Neural cell (in vitro differentiated cells): Measurements from ENCODE around the gene EXOC2. TPM values are rescaled to one million over a fixed set of nuclear protein-coding genes. Genes with fewer than 3 reads are reported as not detected.
"Not testable (repeated sequence)": the region's sequence is repeated elsewhere in the genome, so short reads cannot be mapped to it uniquely, and the experiment has no call there.

Experiments used
- H2AFZ ChIP-seq: fragments of 200-600, 300-800 bp; sonication (generic), shearing (Covaris generic); 2 replicates; pipeline ENCODE4 v1.6.0; 2014; ENCODE audit warnings: low read depth, mild to moderate bottlenecking, antibody characterized with exemption, low read length, moderate library complexity
- H3F3A ChIP-seq: fragments of 200-600 bp; shearing (Covaris generic); 2 replicates; pipeline ENCODE4 v1.6.1; 2016; ENCODE audit warnings: mild to moderate bottlenecking, moderate library complexity, mixed read lengths, antibody characterized with exemption, low read length; ENCODE audit not compliant: insufficient read depth, poor library complexity, severe bottlenecking
- H3K27ac ChIP-seq: fragments of 200-600, 300-800 bp; sonication (generic), shearing (Covaris generic); 2 replicates; pipeline ENCODE4 v1.5.1; 2014; ENCODE audit warnings: mild to moderate bottlenecking, low read length, moderate library complexity
- H3K27me3 ChIP-seq: fragments of 300-800, 200-600 bp; sonication (generic), shearing (Covaris generic); 2 replicates; pipeline ENCODE4 v1.6.0; 2014; ENCODE audit warnings: mild to moderate bottlenecking, low read depth, low read length, moderate library complexity; ENCODE audit not compliant: insufficient read depth
- H3K36me3 ChIP-seq: fragments of 300-800, 200-600 bp; sonication (generic), shearing (Covaris generic); 2 replicates; pipeline ENCODE4 v1.5.1; 2014; ENCODE audit warnings: mild to moderate bottlenecking, antibody characterized with exemption, low read length, moderate library complexity; ENCODE audit not compliant: insufficient read depth
- H3K4me2 ChIP-seq: fragments of 300-800, 200-600 bp; sonication (generic), shearing (Covaris generic); 2 replicates; pipeline ENCODE4 v1.6.0; 2014; ENCODE audit warnings: mild to moderate bottlenecking, low read length
- H3K4me3 ChIP-seq: fragments of 300-800, 200-600 bp; sonication (generic), shearing (Covaris generic); 2 replicates; pipeline ENCODE4 v1.5.1; 2014; ENCODE audit warnings: mild to moderate bottlenecking, low read length, moderate library complexity
- H3K79me2 ChIP-seq: fragments of 200-600 bp; shearing (Covaris generic); replicated peaks from 2 replicates; pipeline ENCODE4 v1.6.0; 2014; ENCODE audit warnings: mild to moderate bottlenecking, low read length, moderate library complexity; ENCODE audit not compliant: insufficient read depth
- H3K9ac ChIP-seq: fragments of 300-800, 200-600 bp; sonication (generic), shearing (Covaris generic); 2 replicates; pipeline ENCODE4 v1.6.1; 2016; ENCODE audit warnings: mild to moderate bottlenecking, low read length, mixed read lengths
- H3K9me2 ChIP-seq: fragments of 200-600 bp; shearing (Covaris generic); 2 replicates; pipeline ENCODE4 v1.6.1; 2016; ENCODE audit warnings: mild to moderate bottlenecking, low read length, mixed read lengths; ENCODE audit not compliant: insufficient read depth
- H3K9me3 ChIP-seq: fragments of 200-600, 300-800 bp; sonication (generic), shearing (Covaris generic); 2 replicates; pipeline ENCODE4 v1.6.1; 2016; ENCODE audit warnings: mild to moderate bottlenecking, mixed run types, low read length, moderate library complexity, mixed read lengths
- H4K20me1 ChIP-seq: fragments of 200-600 bp; shearing (Covaris generic); 2 replicates; pipeline ENCODE4 v1.6.1; 2016; ENCODE audit warnings: mild to moderate bottlenecking, mixed run types; ENCODE audit not compliant: insufficient read depth
- EP300 ChIP-seq: fragments of 450-650 bp; conservative IDR thresholded peaks from 2 replicates; pipeline ENCODE4 v1.6.1; 2014; ENCODE audit warnings: antibody characterized with exemption, mild to moderate bottlenecking, moderate library complexity; ENCODE audit not compliant: poor library complexity, severe bottlenecking
- EZH2 ChIP-seq: fragments of 200-600, 300-800 bp; shearing (Covaris generic), sonication (generic); IDR thresholded peaks from 2 replicates; pipeline ENCODE4 v1.6.1; 2014; ENCODE audit warnings: antibody characterized with exemption, low read length, borderline replicate concordance, mild to moderate bottlenecking; ENCODE audit not compliant: insufficient read depth, poor library complexity, severe bottlenecking
- MXI1 ChIP-seq: fragments of 450-650 bp; conservative IDR thresholded peaks from 2 replicates; pipeline ENCODE4 v1.6.1; 2014; ENCODE audit warnings: antibody characterized with exemption, mild to moderate bottlenecking; ENCODE audit not compliant: poor library complexity, severe bottlenecking
- POLR2AphosphoS5 ChIP-seq: IDR thresholded peaks from 2 replicates; pipeline ENCODE4 v1.6.1; 2012
- RAD21 ChIP-seq: fragments of 450-650 bp; conservative IDR thresholded peaks from 2 replicates; pipeline ENCODE4 v1.6.1; 2014; ENCODE audit warnings: antibody characterized with exemption, mild to moderate bottlenecking, moderate library complexity
- SMC3 ChIP-seq: fragments of 450-650 bp; conservative IDR thresholded peaks from 2 replicates; pipeline ENCODE4 v1.6.1; 2014; ENCODE audit warnings: antibody characterized with exemption, mild to moderate bottlenecking, moderate library complexity; ENCODE audit not compliant: poor library complexity
- TAF1 ChIP-seq: IDR thresholded peaks from 2 replicates; pipeline ENCODE4 v1.6.1; 2012; ENCODE audit warnings: low read depth
- polyA plus RNA-seq: library from polyadenylated mRNA; depleted of rRNA; stranded (reverse); fragments of >200 nt; gene quantifications from 2 replicates; pipeline ENCODE4 v1.2.3, GENCODE V29; 2014
- TF ChIP-seq, protein P1 (sequence below): fragments of 450-650 bp; IDR thresholded peaks from 2 replicates; pipeline ENCODE4 v1.5.1; 2014; ENCODE audit warnings: antibody characterized with exemption, mild to moderate bottlenecking, moderate library complexity; ENCODE audit not compliant: poor library complexity, severe bottlenecking
- TF ChIP-seq, protein P2 (sequence below): IDR thresholded peaks from 2 replicates; pipeline ENCODE4 v1.6.1; 2012; ENCODE audit warnings: borderline replicate concordance

The EXOC2 gene
- polyA plus RNA-seq, 1 donor from 2014 or later = 38.6 TPM

DNA sequence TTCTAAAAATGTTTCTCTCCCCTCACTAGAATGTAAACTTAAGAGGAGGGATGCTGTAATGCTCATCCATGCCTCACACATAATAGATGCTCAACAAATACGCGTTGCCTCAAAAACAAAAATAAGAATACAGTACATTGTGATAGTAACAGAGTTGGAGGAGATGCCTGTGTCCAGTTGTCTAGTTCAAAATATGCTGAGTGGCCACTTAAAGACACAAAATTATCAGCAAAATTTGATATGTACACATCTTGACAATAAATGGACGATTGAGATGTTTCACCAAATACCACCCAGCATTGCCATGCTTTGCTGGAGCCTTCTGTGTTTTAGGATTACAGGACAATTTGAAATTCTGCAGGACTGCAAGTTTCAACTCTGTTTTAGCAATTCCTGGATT, 7.6 kb upstream of the EXOC2 start:
- no peak overlapping the region for H3K27ac ChIP-seq
- no peaks in the 10 kb centered on the region for H3K9me2 ChIP-seq
- H3K79me2 ChIP-seq = no peaks in the 10 kb centered on the region
- no peaks in the 10 kb centered on the region for H3K9me3 ChIP-seq
- H4K20me1 ChIP-seq = no peaks in the 10 kb centered on the region
- H3K27me3 ChIP-seq = no peaks in the 10 kb centered on the region
- H3F3A ChIP-seq = no peaks in the 10 kb centered on the region
- TF ChIP-seq EP300 = no peak
- no peak for TF ChIP-seq RAD21
- no peak for TF ChIP-seq SMC3
- no peak for TF ChIP-seq EZH2
- TF ChIP-seq POLR2AphosphoS5 = no peak
- no peak overlapping the region for H3K9ac ChIP-seq
- H3K4me2 ChIP-seq = no peak overlapping the region
- no peak overlapping the region for H3K4me3 ChIP-seq
- H3K36me3 ChIP-seq = no peaks in the 10 kb centered on the region
- no peak overlapping the region for H2AFZ ChIP-seq

DNA sequence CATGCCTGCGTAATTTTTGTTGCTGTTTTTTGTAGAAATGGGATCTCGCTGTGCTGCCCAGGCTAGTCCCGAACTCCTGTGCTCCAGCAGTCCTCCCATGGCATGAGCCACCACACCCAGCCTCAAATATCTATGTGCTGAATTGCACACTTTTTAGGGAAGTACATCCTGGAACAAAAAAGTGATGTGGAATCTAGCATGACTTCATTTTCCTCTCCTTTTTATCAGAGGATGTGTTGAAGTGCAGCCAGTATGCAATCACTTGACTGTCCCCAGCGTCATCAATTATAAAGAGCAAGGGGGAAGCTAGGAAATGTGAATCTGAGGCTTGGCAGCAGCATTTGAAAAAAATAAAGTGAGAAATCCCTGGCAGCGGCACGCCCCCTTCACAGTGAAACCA, 6.4 kb upstream of the EXOC2 start:
- H3K27ac ChIP-seq = no peak overlapping the region

DNA sequence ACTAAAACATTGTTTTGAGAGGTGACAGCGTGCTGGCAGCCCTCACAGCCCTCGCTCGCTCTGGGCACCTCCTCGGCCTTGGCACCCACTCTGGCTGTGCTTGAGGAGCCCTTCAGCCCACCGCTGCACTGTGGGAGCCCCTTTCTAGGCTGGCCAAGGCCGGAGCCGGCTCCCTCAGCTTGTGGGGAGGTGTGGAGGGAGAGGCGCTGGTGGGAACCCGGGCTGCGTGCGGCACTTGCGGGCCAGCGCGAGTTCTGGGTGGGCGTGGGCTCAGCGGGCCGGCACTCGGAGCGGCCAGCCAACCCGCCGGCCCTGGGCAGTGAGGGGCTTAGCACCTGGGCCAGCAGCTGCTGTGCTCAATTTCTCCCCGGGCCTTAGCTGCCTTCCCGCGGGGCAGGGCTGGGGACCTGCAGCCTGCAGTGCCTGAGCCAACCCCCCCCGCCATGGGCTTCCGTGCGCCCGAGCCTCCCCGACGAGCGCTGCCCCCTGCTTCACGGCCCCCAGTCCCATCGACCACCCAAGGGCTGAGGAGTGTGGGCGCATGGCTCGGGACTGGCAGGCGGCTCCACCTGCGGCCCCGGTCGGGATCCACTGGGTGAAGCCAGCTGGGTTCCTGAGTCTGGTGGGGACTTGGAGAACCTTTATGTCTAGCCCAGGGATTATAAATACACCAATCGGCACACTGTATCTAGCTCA, 1.6 kb upstream of the EXOC2 start:
- H4K20me1 ChIP-seq, H3K9me3 ChIP-seq, H3K4me3 ChIP-seq, H3K9me2 ChIP-seq, H3K4me2 ChIP-seq, H2AFZ ChIP-seq, H3K36me3 ChIP-seq, H3F3A ChIP-seq, H3K27me3 ChIP-seq, H3K9ac ChIP-seq, H3K27ac ChIP-seq: not testable (repeated sequence)
- H3K79me2 ChIP-seq = peaks cover 27% of the 10 kb centered on the region

More for the DNA sequence above, 6.4 kb upstream of the EXOC2 start:
- no peaks in the 10 kb centered on the region for H3K79me2 ChIP-seq
- H2AFZ ChIP-seq = no peak overlapping the region
- H3K9me3 ChIP-seq = no peaks in the 10 kb centered on the region
- no peak overlapping the region for H3K4me3 ChIP-seq
- H3K9ac ChIP-seq = no peak overlapping the region
- no peaks in the 10 kb centered on the region for H3K9me2 ChIP-seq
- H3F3A ChIP-seq = no peaks in the 10 kb centered on the region
- H3K27me3 ChIP-seq = no peaks in the 10 kb centered on the region
- H3K36me3 ChIP-seq = no peaks in the 10 kb centered on the region
- no peak overlapping the region for H3K4me2 ChIP-seq
- no peaks in the 10 kb centered on the region for H4K20me1 ChIP-seq
- TF ChIP-seq TAF1 (no peak), EZH2 (no peak), RAD21 (no peak), SMC3 (no peak), POLR2AphosphoS5 (no peak), EP300 (no peak), MXI1 (no peak)
- TF ChIP-seq, protein P1, sequence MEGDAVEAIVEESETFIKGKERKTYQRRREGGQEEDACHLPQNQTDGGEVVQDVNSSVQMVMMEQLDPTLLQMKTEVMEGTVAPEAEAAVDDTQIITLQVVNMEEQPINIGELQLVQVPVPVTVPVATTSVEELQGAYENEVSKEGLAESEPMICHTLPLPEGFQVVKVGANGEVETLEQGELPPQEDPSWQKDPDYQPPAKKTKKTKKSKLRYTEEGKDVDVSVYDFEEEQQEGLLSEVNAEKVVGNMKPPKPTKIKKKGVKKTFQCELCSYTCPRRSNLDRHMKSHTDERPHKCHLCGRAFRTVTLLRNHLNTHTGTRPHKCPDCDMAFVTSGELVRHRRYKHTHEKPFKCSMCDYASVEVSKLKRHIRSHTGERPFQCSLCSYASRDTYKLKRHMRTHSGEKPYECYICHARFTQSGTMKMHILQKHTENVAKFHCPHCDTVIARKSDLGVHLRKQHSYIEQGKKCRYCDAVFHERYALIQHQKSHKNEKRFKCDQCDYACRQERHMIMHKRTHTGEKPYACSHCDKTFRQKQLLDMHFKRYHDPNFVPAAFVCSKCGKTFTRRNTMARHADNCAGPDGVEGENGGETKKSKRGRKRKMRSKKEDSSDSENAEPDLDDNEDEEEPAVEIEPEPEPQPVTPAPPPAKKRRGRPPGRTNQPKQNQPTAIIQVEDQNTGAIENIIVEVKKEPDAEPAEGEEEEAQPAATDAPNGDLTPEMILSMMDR = no peak
- TF ChIP-seq, protein P2, sequence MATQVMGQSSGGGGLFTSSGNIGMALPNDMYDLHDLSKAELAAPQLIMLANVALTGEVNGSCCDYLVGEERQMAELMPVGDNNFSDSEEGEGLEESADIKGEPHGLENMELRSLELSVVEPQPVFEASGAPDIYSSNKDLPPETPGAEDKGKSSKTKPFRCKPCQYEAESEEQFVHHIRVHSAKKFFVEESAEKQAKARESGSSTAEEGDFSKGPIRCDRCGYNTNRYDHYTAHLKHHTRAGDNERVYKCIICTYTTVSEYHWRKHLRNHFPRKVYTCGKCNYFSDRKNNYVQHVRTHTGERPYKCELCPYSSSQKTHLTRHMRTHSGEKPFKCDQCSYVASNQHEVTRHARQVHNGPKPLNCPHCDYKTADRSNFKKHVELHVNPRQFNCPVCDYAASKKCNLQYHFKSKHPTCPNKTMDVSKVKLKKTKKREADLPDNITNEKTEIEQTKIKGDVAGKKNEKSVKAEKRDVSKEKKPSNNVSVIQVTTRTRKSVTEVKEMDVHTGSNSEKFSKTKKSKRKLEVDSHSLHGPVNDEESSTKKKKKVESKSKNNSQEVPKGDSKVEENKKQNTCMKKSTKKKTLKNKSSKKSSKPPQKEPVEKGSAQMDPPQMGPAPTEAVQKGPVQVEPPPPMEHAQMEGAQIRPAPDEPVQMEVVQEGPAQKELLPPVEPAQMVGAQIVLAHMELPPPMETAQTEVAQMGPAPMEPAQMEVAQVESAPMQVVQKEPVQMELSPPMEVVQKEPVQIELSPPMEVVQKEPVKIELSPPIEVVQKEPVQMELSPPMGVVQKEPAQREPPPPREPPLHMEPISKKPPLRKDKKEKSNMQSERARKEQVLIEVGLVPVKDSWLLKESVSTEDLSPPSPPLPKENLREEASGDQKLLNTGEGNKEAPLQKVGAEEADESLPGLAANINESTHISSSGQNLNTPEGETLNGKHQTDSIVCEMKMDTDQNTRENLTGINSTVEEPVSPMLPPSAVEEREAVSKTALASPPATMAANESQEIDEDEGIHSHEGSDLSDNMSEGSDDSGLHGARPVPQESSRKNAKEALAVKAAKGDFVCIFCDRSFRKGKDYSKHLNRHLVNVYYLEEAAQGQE = no peak
